Aortic smooth muscle cell (primary cell): Measurements from ENCODE around the gene SPIRE1. TPM values are rescaled to one million over a fixed set of nuclear protein-coding genes. Genes with fewer than 3 reads are reported as not detected.

Experiments
- total RNA-seq: library from RNA; depleted of rRNA; stranded (reverse); fragments of >200 nt; gene quantifications from 2 replicates; pipeline ENCODE4 v1.2.3, GENCODE V29; 2014

Gene SPIRE1
- 33.2 and 40.2 TPM in 2 replicates for total RNA-seq

DNA sequence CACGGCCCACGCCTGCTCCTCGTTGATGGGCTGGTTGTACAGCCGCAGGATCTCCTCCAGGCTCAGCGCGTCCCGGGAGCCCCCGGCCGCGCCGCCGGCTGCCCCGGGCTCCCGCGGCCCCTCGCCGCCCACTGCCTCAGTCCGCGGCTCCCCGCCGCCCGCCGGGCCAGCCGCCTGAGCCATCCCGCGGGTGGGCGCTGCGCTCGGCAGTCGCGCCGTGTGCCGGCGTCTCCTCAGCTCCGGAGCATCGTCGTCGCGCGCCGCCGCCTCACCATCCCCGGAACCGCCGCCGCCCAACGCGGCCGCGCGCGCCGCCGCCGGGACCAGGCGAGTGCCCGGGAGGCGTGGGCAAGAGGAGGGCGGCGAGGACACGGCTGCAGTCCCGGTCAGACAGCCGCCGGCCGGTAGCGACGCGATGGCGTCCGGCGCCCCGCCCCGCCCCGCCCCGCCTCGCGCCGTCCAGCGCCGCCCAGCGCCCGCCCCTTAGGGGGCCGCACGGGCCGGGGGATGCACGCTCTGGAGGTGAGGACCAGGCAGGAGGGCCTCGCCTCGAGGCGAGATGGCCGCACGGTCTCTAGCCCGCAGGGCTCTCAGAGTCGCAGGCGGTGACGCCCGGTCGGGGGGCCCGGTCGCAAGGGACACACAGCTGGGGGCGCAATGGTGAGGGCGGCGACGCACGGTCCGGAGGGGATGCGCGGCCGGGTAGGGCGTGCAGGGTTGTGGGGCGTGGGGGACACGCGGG is at the start of gene SPIRE1:
Gene SPIRE1, minus strand, starts transcription at position 424 of the 742 bp plus-strand sequence. Its CDS starts 241 bp downstream, at position 183.

DNA sequence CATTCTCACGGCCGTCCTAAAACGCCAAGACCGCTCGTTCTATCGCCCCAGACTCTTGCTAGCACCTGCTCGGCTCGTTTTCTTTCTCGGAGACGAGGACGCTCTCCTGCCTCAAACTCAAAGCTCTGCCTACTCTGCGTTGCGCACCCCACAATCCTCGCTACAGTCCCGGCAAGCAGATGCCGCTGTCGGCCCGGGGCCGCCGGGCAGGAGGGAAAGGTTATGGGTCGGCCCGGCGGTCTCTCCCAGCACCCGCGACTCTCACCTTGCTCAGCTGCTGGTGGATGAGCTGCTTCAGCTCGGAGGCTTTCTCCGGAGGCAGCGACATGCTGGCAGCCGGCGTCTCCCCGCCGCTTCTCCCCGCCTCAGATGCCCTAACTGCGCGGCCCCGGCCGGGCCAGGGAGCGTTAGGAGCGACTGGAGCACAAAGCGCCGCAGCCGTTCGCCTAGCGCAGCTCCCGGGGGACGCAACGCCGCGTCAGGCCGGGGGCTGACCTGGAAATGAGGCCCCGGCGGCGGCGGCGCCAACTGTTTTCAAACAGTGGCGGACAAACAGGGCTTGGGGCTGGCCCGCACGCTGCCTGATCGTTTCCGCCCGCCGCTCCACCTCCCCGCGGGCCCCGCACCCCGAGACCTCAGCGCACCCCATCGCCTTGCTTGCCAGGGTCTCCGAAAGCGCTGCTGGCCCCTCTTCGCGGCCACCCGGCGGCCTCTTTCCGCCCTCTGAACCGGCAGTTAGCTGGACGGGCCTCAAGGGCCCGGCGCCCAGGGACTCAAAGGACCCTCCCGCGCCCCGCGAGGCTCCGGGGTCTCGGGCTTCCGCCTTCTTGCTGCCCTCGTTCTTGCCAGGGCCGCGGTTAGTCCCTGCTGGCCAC is 44.6 kb upstream of the SPIRE1 start, which contains the start of the genes CEP76 and PSMG2:
Gene CEP76, minus strand, starts transcription at position 503 of the 875 bp plus-strand sequence. Its CDS starts 175 bp downstream, at position 328.
Gene PSMG2, plus strand, starts transcription at position 822 of the 875 bp plus-strand sequence. CDS start 66 bp downstream, outside the sequence.

Other genes with a start within 250 kb of the SPIRE1 start
- gene CEP76, start 44.6 kb upstream of the SPIRE1 start, total RNA-seq: 8.1 and 10.2 TPM in 2 replicates
- gene PSMG2, start 44.9 kb upstream of the SPIRE1 start, total RNA-seq: 59.7 and 74.8 TPM in 2 replicates
- 28.7 and 33.4 TPM in 2 replicates for gene PTPN2, start 226.1 kb upstream of the SPIRE1 start, total RNA-seq